NT2/D1 (cell line): ENCODE data around the gene MYLK2.

Experiments
- SUZ12 ChIP-seq: IDR thresholded peaks from 2 replicates; pipeline ENCODE4 v1.6.1; 2011; ENCODE audit not compliant: insufficient read length, insufficient read depth; ENCODE audit errors: extremely low read depth
- YY1 ChIP-seq: IDR thresholded peaks from 2 replicates; pipeline ENCODE4 v1.6.1; 2011; ENCODE audit not compliant: insufficient read length, insufficient read depth

- TF ChIP-seq YY1 (no peak), SUZ12 (no peak)
Measured at GRCh38 chr20:31813611-31814010, 5.5 kb upstream of the MYLK2 start.
